DMS53 treated with DMSO at 0.1 percent for 48 hours (cell line): ENCODE results near the gene PHLDB1.

Experiments
- DNase-seq: peaks from one replicate; lab custom pipeline; 2025; ENCODE audit not compliant: unreplicated experiment; lab: John Stamatoyannopoulos, UW

PHLDB1 gene

DNA sequence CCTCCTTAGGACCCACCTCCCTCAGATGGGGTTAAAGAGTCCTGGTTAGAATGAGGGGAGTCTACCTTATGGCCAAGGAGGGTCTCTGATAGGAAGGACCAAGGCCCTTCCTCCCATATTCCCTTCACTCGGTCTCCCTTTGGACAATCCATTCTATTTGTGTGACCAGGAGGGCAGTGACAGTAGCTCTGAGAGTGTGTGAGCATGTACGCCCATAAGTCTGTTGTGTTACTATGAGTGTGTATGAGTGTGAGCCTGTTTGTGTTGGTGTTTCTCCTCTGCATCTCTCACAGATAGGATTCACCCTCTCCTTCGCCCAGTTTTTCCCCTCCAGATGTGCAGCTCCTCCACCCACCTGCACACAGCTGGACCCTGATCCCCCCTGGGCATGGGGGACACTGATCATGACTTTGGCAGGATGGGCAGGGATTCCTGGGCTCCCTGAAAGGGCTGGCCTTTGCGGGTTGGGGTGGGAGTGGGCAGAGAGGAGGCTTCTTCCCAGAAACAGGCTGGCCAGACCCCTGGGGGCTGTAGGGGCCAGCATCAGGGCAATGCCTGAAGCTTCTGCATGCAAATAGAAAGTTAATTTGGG, 14.5 kb downstream of the PHLDB1 start:
- no peak for DNase-seq

DNA sequence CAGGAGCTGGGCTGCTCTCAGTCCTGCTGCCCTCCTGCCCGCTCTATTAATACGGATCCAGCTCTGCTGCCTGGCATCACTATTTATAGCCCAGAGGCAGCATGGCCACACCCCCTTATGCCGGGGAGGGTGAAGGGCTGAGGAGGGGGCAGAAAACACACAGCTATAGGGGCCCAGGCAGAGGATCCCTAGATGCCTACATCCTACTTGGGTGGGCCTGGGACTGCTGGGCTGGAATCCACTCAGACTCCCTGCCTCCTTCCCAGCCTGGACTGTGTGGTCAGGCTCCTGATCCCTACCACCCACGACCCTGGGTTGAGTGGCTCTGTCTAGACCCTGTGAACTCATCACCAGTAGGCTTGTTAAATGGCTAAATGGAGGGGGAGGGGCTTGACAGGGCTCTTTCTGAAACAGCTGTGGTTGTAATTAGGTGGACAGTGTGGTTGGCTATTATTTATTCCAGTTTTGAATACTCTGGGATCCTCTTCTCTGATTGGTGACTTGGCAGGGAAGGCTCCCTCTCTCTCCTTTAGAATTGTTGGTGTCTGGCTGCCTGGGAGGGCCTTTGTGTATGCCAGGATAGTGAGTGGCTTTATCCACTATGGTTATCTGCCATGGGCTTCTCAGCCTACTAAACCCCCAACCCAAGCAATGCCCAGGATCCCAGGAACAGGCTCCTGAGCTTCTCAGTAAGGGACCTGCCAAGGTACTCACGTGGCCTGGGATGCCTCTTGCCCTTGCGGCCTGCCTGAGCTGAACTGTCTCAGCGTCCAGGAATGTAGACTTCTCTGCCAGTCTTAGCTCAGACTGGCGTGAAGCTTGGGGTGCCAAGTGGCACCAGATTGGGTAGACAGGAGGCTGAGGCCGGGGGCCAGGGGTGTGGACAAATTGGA, 15.2 kb downstream of the PHLDB1 start:
- DNase-seq, result peak; percentile 71

DNA sequence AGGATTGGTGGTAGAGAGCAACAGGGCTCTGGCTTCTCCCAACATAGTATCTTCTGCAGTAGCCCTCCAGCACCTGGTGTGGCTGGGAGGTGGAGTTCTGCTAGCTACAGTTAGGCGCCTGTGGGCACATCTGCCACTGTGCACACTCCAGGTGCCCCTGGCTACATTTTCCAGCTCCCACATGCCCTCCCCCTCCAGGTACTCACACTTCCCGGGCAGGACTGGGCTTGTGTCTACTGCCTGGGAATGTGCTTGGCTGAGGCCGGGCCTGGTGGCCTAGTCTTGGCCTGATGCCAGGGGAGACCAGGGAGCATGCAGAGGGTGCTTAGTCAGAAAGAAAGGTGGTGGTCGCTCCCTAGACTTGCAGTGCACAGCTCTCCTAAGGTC, 15.8 kb downstream of the PHLDB1 start:
- peak; percentile 74 for DNase-seq

DNA sequence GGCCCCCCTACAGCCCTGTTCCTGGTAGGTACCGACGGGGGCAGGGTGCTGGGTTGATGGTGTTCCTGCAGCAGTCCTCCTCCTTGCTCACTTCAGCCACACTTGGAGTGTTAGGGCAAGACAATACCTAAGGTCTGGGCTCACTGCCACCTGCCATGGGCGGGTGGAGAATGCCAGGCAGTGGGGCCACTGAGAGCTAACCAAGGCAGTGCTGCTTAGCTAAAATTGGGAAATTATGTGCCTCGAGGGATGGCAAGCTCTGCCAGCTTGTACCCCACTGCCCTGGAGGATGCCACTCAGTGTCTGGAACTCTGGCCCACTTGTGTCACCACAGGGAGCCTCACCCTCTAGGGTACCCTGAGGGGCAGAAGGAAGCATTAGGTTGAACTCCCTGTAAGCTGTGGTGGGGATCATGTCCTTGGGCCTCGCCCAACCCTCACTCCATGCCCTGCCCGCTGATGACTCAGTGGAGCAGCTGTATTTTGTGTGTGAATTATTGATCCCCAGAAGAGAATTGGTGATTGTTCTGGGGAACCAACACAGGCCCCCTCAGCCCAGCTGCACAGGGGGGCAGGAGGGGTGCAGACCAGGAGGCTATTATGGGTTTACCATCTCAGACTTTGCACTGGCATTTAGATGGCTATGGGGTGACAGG, 17.7 kb downstream of the PHLDB1 start:
- DNase-seq, result no peak

DNA sequence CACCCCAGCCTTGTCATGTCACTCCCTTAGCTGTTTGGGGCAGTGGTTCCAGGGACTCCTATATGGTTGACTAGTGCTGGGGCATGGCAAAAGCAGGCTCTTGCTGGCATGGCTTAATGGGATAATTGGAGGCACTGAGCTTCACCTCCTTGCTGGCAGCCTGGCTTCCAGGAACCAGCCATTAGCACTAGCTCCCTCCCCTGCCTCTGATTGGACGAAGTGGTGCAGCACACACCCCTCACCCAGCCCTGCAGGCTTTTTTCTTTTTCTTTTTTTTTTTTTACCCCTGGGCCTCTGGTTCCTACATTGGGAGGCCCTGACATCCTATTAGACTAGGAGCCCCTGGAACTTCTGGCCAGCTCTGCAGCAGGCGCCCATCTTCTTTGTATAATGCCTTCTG, 18.6 kb downstream of the PHLDB1 start:
- no peak for DNase-seq

DNA sequence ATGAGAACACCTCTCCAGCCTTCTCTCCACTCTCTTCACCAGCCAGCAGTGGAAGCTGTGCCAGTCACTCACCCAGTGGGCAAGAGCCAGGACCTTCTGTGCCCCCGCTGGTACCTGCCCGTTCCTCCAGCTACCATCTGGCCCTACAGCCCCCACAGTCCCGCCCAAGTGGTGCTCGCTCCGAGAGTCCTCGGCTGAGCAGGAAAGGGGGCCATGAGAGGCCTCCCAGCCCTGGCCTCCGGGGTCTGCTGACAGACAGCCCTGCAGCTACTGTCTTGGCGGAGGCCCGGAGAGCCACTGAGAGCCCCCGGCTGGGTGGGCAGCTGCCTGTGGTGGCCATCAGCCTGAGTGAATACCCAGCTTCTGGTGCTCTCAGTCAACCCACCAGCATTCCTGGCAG, 20.2 kb downstream of the PHLDB1 start:
- no peak for DNase-seq

DNA sequence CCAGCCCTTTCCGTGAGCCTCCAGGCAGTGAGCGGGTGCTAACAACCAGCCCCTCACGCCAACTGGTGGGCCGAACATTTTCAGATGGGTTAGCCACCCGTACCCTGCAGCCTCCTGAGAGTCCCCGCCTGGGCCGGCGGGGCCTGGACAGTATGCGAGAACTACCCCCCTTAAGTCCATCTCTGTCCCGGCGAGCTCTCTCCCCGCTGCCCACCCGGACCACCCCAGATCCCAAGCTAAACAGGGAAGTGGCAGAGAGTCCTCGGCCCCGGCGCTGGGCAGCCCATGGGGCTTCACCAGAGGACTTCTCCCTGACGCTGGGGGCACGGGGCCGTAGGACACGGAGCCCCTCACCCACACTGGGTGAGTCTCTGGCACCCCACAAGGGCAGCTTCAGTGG, 20.6 kb downstream of the PHLDB1 start:
- DNase-seq, result no peak

DNA sequence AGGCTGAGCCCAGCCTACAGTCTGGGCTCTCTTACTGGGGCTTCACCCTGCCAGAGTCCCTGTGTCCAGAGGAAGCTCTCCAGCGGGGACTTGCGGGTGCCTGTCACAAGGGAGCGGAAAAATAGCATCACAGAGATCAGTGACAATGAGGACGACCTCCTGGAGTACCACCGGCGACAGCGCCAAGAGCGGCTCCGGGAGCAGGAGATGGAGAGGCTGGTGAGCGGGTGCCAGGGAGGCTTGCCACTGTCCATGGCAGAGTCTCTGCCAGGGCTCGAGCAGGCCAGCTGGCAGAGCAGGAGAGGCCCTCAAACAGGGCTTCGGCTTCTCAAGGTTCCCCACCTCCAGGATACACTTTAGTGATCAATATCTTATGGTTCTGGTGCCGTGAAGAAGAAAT, 21.0 kb downstream of the PHLDB1 start:
- DNase-seq, result no peak

DNA sequence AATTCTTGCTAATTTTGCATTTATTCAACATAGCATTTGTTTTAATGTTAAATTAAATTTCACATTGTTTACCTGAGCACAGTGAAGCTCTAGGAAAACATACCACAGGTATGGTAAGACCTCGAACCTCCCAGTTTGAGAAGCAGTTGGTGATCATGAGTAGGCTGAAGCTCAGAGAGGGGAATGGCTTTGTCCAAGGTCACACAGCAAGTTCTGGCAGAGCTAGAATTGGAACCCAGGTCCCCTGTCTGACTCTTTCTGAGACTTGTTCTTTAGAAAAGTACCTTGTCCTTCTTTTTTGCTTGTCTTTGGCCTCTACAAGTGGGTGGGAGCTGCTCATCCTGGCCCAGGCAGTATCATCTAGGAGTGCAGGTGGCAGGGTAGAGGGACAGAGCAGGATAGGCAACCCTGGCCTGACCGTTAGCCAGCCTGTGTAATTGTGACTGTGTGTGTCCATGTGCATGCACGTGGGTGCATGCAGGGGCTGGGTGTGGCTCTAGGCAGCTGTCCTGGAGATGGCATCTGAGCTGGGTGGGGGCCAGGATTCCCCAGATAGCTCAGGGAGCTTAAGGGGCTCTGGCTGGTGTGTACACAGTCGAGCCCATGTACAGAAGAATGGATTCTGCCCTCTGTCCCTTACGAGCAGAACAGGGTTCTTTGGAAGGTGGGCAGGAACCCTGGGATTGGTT, 21.6 kb downstream of the PHLDB1 start:
- no peak for DNase-seq

DNA sequence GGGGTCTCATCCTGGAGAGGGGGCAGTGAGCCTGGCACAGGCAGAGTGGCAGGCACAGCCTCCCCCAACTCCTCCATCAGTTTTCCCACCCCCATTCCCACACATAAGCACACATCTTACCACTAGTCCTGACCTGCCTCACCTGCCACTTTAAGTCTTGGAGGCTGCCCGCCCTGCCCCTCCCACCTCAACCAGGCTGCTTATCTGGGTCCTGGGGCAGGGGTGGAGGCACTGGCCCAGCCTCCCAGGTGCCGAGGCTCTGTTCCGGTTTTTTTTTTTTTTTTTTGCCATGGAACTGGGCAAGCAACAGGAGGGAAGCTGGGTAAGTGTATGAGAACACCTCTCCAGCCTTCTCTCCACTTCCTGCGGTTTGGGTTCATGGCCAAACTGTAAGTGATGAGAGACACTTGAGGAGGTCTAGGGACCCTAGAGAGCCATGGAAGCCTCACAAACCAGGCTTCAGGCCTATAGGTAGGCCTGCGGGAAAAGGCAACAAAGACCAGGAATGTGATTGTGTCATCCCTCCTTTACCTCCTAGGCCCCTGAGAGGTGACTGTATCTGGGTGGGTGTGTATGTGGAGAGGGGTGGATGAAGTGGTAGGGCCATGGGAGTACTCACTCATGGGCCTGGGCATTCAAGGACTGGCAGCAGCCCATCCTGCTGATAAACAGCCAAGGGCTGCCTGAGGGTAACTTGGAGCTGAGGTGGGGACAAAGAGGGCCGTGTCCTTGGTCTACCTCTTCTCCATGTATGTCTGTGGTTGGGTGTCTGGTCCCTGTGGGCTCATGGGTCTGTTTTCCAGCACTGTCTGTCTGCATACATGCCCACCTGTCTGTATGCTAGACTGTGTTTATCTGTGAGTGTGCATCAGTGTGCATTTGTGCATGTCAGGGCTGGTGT, 22.6 kb downstream of the PHLDB1 start:
- no peak for DNase-seq

DNA sequence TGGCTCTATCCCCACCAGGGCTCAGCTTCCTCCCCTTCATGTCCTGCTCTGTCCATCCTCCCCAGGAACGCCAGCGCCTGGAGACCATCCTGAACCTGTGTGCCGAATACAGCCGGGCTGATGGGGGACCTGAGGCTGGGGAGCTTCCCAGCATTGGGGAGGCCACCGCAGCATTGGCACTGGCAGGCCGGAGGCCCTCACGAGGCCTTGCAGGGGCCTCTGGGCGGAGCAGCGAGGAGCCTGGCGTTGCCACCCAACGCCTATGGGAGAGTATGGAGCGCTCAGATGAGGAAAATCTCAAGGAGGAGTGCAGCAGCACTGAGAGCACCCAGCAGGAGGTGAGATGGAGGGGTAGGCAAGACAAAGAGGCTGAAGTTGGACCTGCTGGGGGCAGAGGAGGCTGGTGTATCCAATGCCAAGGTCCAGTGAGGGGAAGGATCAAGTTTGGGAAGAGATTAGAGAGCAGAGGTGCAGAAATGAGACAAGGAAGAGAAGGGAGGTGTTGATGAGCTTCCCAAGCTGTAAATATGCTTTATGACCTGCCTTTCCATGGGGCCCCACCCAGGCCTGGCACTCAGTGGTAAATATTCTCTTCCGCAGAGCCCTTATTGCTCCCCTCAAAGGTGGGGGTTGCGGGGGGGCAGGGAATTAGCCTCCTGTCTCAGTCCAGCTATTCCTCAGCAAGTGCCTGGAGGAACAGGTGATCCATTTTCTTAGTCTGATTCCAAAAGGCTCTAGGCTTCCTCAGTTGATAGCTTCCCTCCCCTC, 23.9 kb downstream of the PHLDB1 start:
- DNase-seq, result no peak

DNA sequence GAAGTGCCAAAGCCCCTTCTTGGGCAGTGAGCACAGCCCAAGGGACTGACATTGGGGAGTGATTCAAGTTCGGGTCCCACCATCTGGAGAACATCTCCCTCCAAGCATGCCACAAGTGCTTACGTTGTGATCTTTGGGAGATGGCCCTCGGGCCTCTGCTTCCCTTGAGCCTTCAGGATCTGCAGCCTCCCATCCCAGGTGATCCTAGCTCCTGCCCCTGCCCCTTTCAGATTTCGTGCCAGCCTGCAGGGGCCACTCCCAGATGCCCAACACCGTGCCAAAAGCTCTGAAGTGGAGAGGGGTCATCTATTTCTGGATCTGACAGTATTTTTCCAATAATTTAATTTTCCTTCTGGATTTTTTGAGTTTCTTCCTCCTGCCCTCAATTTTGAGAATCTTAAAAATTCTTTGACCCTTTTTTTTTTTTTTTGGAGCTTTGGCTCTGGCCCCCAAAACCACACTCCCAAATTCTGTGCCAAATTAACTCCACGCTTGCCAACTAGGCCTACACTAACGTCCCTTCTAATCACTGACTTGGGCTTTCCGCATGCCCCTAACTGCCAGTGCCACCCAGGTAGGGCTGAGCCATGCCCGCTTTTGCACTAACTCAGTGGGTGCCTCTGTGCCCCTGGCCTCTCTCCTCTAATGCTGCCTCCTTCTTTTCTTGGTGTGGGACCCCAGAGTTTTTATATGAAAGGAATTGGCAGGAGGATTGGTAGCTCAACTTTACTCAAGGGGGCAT, 25.3 kb downstream of the PHLDB1 start:
- no peak for DNase-seq

DNA sequence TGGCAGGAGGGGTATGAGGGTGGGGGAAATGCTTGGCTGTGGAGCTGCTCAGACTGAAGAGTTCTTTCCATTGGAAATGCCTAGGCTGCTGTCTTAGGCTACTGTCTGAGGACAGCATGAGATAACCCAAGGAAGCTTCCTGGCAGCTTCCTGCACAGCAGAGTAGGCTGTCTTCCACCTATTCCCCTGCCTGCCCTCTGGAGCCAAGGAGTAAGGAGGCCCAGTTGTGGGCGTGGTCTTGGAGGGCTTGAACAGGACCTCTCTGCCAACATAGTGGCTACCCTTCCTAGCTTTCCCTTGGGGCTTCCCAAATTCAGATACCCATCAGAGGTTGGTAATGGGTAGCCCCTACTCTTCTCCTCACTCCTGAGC, 25.9 kb downstream of the PHLDB1 start:
- DNase-seq, result no peak

DNA sequence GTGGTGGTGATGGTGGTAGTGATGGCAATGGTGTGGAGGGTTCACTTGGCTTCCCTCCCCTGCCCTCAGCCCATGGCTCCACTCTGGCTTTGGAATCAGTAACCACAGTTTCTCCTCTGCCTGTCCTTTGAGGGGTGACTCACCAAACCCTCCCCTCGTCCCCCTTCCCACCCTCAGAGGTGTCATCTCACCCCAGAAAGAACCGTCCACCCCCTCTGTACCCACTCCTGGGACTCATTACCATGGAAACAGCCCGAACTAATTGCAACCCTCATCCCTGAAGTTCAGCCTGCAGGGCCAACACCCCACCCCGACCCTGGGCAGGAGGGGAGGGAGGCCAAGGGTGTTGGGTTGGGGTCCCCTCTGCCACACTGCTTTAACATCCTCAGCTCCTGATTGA, 26.6 kb downstream of the PHLDB1 start:
- DNase-seq, result no peak

DNA sequence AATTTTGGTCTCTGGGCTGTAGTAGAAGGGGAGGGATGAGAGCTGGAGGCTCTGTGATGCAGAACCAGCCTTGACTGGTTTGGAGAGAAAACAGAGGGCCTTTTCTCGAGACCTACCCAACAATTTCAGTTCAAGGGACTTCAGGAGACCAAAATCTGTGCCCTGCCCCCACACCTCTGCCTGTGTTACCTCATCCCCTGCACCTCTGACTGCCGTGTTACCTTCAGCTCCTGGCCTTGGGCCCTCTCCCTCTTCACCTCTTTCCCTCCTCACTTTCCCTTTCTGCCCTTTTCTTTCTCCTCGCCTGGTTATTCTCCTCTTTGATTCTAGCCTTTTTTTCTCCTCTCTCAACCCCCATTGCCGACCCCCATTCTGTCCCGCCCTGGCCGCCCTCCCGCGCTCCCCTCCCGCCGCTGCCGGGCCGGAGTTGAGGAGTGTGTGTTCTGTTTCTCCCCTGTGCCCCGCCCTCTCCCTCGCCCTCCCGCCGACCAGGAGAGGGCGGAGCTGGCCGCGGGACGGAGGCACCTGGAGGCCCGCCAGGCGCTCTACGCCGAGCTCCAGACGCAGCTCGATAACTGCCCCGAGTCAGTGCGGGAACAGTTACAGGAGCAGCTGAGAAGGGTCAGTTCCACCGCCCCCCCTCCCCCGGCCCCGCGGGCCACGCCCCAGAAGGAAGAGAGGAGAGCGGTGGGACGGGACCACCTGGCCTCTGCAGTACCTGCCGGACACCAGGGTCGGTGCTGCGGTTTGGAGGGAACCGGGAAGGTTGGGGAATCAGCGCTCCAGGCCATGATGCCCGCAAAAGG, 27.2 kb downstream of the PHLDB1 start:
- DNase-seq, result peak; percentile 49

DNA sequence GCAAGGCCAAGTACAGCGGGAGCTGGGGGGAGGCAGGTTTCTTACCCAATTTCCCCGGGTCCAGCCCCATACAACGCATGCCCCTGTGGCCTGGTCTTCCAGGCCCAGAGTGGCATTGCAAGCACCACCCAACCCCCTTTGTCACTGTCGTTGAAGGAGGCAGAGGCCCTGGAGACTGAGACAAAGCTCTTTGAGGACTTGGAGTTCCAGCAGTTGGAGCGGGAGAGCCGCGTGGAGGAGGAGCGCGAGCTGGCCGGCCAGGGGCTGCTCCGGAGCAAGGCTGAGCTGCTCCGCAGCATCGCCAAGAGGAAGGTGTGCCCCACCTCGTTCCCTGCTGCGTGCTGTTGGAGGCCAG, 27.8 kb downstream of the PHLDB1 start:
- DNase-seq, result no peak

DNA sequence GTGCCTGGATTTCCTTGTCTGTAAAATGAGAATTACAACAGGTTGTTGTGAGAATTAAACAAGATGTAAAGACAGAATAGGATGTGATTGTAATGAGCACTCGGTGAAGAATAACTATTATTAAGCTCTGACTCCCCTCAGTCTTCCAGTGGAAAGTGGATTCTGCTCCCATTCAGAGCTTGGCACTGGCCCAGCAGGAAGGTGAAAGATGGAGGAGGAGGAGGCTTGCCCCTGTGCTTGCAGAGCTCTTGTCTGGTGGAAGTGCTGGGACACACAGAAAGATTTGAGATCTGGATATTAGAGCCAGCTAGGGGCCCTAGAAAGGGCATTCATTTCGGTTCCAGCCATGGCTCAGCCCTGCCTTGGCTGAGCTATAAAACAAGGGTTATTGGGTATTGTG, 28.2 kb downstream of the PHLDB1 start:
- no peak for DNase-seq

DNA sequence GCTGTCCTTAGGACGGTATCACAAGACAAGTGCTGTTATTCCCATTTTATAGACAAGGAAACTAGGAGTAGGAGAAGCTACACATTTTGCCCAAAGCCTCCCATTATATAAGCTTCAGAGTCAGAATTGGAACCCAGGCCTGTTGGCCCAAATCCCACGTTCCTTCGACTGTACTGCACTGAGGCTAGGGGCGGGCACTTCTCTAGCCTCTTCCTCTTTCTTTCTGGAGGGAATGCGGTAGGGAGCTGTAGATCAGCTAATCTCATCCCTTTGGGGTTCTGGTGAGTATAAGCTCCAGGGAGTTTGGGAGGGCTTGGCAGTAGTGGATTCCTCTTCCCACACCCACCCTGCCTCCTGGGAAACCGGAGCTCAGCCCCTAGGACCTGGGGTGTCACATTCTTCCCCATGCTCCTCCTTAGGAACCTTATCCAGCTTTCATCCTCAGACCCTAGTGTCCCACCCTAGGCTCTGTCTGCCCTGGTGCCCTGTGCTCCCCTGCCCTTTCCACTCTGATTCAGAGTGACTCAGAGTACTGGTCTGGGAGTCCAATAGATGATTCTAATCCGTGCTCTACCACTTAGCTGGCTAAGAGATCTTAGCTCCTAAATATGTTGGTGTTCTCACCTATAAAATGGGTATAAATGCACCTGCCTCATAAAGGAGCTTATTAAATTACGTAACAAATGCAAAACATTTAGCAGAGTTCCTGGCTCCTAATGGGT, 29.3 kb downstream of the PHLDB1 start:
- DNase-seq, result no peak
